ENCODE measurements around the gene OR9A4.

- TF ChIP-seq CTCF (IDR thresholded peaks at IDR 0.05 in 4 of 5, conservative IDR thresholded peaks at IDR 0.05 in 1 of 5) (no peak), POLR2A (IDR thresholded peaks at IDR 0.05) (no peak)
These were observed 33.3 kb downstream of the OR9A4 start for GRCh38 chr7:141949451-141949850.

Measured in gastrocnemius medialis (tissue), 4 donors.